ENCODE measurements around the gene CCDC171. TPM values are rescaled to one million over a fixed set of nuclear protein-coding genes. Genes with fewer than 3 reads are reported as not detected.

Gene CCDC171
- total and polyA plus RNA-seq, 2 of the 13 experiments (the other 11 are each of a cell fraction or from before 2014, with no cell fraction given) = 0.95 to 2.5 TPM

DNA sequence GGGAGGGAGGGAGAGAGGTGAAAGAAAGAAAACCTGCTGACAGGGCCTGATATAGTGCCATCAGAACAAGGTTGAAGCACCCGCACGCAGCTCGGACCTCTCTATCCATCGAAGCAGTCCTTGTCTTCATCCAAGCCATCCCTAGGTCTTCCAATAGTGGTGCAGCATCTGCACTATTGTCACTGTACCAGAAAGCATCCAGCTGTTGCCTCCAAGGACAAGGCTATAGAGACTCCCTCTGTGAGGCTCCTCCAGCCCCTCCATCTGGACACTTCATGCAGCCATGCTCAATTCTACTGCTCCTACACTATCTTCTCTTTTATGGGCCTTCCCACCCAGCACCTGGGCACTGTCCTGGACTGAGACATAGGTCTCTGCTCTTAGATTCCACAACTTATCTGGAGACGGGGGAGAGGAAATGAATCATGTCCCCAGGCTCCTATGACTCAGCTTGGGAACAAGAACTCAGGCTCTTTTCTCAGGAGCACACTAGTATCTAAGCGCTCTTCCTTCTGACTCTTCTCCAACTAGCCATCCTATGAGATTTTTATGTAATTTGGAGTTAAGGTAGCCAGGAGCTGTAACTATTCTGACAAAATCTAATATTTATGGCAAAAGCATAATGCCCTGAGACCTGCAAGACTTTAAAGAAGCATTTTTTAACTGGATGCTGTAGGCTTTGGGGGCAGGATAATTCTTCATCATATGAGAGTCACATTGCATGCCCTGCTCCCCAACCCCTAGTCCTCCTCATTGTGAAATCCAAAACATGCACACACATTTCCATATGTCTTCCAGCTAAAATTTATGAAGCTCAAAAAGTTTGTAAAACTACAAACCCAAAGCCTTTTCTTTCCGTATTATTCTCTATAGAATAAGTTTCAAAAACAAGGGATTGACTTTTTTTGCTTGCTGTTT lies 446.8 kb downstream of the CCDC171 start (continued):
- TF ChIP-seq, protein P1, sequence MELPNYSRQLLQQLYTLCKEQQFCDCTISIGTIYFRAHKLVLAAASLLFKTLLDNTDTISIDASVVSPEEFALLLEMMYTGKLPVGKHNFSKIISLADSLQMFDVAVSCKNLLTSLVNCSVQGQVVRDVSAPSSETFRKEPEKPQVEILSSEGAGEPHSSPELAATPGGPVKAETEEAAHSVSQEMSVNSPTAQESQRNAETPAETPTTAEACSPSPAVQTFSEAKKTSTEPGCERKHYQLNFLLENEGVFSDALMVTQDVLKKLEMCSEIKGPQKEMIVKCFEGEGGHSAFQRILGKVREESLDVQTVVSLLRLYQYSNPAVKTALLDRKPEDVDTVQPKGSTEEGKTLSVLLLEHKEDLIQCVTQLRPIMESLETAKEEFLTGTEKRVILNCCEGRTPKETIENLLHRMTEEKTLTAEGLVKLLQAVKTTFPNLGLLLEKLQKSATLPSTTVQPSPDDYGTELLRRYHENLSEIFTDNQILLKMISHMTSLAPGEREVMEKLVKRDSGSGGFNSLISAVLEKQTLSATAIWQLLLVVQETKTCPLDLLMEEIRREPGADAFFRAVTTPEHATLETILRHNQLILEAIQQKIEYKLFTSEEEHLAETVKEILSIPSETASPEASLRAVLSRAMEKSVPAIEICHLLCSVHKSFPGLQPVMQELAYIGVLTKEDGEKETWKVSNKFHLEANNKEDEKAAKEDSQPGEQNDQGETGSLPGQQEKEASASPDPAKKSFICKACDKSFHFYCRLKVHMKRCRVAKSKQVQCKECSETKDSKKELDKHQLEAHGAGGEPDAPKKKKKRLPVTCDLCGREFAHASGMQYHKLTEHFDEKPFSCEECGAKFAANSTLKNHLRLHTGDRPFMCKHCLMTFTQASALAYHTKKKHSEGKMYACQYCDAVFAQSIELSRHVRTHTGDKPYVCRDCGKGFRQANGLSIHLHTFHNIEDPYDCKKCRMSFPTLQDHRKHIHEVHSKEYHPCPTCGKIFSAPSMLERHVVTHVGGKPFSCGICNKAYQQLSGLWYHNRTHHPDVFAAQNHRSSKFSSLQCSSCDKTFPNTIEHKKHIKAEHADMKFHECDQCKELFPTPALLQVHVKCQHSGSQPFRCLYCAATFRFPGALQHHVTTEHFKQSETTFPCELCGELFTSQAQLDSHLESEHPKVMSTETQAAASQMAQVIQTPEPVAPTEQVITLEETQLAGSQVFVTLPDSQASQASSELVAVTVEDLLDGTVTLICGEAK (IDR thresholded peaks at IDR 0.05) = no peak
- TF ChIP-seq, protein P1 (CRISPR knock-in tag; IDR thresholded peaks at IDR 0.05) = no peak
- no peak for TF ChIP-seq ZNF781 (CRISPR knock-in tag; IDR thresholded peaks at IDR 0.05; ENCODE audit: borderline replicate concordance, not compliant biosample characterization)
- TF ChIP-seq DNMT3B (CRISPR knock-in tag; conservative IDR thresholded peaks at IDR 0.05) = no peak
- TF ChIP-seq KDM3A (CRISPR knock-in tag; IDR thresholded peaks at IDR 0.05; ENCODE audit: low read depth) = no peak
- TF ChIP-seq, protein P2, sequence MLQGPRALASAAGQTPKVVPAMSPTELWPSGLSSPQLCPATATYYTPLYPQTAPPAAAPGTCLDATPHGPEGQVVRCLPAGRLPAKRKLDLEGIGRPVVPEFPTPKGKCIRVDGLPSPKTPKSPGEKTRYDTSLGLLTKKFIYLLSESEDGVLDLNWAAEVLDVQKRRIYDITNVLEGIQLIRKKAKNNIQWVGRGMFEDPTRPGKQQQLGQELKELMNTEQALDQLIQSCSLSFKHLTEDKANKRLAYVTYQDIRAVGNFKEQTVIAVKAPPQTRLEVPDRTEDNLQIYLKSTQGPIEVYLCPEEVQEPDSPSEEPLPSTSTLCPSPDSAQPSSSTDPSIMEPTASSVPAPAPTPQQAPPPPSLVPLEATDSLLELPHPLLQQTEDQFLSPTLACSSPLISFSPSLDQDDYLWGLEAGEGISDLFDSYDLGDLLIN (CRISPR knock-in tag; IDR thresholded peaks at IDR 0.05; ENCODE audit: borderline replicate concordance) = no peak
- TF ChIP-seq ZNF777 (CRISPR knock-in tag; IDR thresholded peaks at IDR 0.05) = no peak
- TF ChIP-seq, protein P3, sequence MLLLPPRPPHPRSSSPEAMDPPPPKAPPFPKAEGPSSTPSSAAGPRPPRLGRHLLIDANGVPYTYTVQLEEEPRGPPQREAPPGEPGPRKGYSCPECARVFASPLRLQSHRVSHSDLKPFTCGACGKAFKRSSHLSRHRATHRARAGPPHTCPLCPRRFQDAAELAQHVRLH (CRISPR knock-in tag; IDR thresholded peaks at IDR 0.05; ENCODE audit: borderline replicate concordance, low read depth) = no peak
- TF ChIP-seq ZNF230 (CRISPR knock-in tag; IDR thresholded peaks at IDR 0.05) = no peak

All from HepG2 (cell line).